ENCODE results near the gene FAAP24. TPM values are rescaled to one million over a fixed set of nuclear protein-coding genes. Genes with fewer than 3 reads are reported as not detected.

Gene FAAP24
- total and polyA plus RNA-seq, 2 of the 13 experiments (the other 11 are each of a cell fraction or from before 2014, with no cell fraction given): 2.3 to 6.0 TPM

DNA sequence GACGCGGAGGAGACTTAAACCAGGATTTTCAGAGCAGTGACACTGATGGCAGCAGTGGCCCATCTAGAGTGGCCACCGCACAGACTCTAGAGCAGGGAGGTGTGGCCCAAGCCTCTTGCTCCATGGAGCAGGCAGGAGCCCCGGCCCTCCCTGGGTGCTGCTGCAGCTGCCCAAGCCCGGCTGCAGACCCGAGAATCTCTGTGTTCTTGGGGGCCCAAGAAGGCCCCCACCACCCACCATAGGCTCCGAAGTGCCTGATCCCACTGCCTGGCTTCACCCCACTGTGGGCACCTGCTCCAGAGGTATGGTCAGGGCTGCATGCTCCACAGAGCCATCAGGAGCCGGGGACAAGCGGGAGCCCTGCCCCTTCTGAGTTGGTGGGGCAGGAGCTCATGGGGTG, 36.4 kb upstream of the FAAP24 start (continued):
- TF ChIP-seq, protein P1, sequence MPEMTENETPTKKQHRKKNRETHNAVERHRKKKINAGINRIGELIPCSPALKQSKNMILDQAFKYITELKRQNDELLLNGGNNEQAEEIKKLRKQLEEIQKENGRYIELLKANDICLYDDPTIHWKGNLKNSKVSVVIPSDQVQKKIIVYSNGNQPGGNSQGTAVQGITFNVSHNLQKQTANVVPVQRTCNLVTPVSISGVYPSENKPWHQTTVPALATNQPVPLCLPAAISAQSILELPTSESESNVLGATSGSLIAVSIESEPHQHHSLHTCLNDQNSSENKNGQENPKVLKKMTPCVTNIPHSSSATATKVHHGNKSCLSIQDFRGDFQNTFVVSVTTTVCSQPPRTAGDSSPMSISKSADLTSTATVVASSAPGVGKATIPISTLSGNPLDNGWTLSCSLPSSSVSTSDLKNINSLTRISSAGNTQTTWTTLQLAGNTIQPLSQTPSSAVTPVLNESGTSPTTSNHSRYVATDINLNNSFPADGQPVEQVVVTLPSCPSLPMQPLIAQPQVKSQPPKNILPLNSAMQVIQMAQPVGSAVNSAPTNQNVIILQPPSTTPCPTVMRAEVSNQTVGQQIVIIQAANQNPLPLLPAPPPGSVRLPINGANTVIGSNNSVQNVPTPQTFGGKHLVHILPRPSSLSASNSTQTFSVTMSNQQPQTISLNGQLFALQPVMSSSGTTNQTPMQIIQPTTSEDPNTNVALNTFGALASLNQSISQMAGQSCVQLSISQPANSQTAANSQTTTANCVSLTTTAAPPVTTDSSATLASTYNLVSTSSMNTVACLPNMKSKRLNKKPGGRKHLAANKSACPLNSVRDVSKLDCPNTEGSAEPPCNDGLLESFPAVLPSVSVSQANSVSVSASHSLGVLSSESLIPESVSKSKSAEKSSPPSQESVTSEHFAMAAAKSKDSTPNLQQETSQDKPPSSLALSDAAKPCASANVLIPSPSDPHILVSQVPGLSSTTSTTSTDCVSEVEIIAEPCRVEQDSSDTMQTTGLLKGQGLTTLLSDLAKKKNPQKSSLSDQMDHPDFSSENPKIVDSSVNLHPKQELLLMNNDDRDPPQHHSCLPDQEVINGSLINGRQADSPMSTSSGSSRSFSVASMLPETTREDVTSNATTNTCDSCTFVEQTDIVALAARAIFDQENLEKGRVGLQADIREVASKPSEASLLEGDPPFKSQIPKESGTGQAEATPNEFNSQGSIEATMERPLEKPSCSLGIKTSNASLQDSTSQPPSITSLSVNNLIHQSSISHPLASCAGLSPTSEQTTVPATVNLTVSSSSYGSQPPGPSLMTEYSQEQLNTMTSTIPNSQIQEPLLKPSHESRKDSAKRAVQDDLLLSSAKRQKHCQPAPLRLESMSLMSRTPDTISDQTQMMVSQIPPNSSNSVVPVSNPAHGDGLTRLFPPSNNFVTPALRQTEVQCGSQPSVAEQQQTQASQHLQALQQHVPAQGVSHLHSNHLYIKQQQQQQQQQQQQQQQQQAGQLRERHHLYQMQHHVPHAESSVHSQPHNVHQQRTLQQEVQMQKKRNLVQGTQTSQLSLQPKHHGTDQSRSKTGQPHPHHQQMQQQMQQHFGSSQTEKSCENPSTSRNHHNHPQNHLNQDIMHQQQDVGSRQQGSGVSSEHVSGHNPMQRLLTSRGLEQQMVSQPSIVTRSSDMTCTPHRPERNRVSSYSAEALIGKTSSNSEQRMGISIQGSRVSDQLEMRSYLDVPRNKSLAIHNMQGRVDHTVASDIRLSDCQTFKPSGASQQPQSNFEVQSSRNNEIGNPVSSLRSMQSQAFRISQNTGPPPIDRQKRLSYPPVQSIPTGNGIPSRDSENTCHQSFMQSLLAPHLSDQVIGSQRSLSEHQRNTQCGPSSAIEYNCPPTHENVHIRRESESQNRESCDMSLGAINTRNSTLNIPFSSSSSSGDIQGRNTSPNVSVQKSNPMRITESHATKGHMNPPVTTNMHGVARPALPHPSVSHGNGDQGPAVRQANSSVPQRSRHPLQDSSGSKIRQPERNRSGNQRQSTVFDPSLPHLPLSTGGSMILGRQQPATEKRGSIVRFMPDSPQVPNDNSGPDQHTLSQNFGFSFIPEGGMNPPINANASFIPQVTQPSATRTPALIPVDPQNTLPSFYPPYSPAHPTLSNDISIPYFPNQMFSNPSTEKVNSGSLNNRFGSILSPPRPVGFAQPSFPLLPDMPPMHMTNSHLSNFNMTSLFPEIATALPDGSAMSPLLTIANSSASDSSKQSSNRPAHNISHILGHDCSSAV (CRISPR knock-in tag; IDR thresholded peaks at IDR 0.05; ENCODE audit: borderline replicate concordance): no peak
- TF ChIP-seq RBAK (CRISPR knock-in tag; IDR thresholded peaks at IDR 0.05) (no peak), ATF7-NPFF (CRISPR knock-in tag; IDR thresholded peaks at IDR 0.05; ENCODE audit: low read depth) (no peak), RERE (CRISPR knock-in tag; IDR thresholded peaks at IDR 0.05; ENCODE audit: low read depth) (no peak), SNAPC2 (CRISPR knock-in tag; IDR thresholded peaks at IDR 0.05) (no peak), MTA1 (CRISPR knock-in tag; IDR thresholded peaks at IDR 0.05; ENCODE audit: borderline replicate concordance) (no peak), ESRRA (CRISPR knock-in tag; IDR thresholded peaks at IDR 0.05; ENCODE audit: low read depth) (no peak), ZNF30 (CRISPR knock-in tag; IDR thresholded peaks at IDR 0.05) (no peak), ZNF678 (CRISPR knock-in tag; IDR thresholded peaks at IDR 0.05) (no peak), ZNF296 (CRISPR knock-in tag; conservative IDR thresholded peaks at IDR 0.05) (no peak)
- TF ChIP-seq, protein P2, sequence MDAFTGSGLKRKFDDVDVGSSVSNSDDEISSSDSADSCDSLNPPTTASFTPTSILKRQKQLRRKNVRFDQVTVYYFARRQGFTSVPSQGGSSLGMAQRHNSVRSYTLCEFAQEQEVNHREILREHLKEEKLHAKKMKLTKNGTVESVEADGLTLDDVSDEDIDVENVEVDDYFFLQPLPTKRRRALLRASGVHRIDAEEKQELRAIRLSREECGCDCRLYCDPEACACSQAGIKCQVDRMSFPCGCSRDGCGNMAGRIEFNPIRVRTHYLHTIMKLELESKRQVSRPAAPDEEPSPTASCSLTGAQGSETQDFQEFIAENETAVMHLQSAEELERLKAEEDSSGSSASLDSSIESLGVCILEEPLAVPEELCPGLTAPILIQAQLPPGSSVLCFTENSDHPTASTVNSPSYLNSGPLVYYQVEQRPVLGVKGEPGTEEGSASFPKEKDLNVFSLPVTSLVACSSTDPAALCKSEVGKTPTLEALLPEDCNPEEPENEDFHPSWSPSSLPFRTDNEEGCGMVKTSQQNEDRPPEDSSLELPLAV (CRISPR knock-in tag; conservative IDR thresholded peaks at IDR 0.05; ENCODE audit: low read depth): no peak

All from HepG2 (cell line).